ENCODE results near the gene STUM.

Gene STUM

GRCh38 chr1:226562989-226563388 is 14.4 kb downstream of the STUM start:
- DNase-seq (ENCODE audit: low spot score), result no peak

- DNase-seq (ENCODE audit: low spot score), result no peak
These were observed 15.1 kb downstream of the STUM start for GRCh38 chr1:226563666-226564065.

GRCh38 chr1:226565476-226565875 is 16.9 kb downstream of the STUM start:
- DNase-seq (ENCODE audit: low spot score), result no peak

- DNase-seq (ENCODE audit: low spot score), result no peak
These were observed 17.7 kb downstream of the STUM start for GRCh38 chr1:226566234-226566633.

GRCh38 chr1:226566760-226567159 is 18.2 kb downstream of the STUM start:
- DNase-seq (ENCODE audit: low spot score), result no peak

- no peak for DNase-seq (ENCODE audit: low spot score)
These were observed 19.7 kb downstream of the STUM start for GRCh38 chr1:226568077-226568831.

- no peak for DNase-seq (ENCODE audit: low spot score)
These were observed 20.6 kb downstream of the STUM start for GRCh38 chr1:226568975-226569741.

GRCh38 chr1:226569879-226570547 is 21.4 kb downstream of the STUM start:
- peak; percentile 7 for DNase-seq (ENCODE audit: low spot score)

- no peak for DNase-seq (ENCODE audit: low spot score)
These were observed 23.3 kb downstream of the STUM start for GRCh38 chr1:226571893-226572292.

- DNase-seq (ENCODE audit: low spot score), result no peak
These were observed 23.8 kb downstream of the STUM start for GRCh38 chr1:226572325-226572726.

- no peak for DNase-seq (ENCODE audit: low spot score)
These were observed 25.5 kb downstream of the STUM start for GRCh38 chr1:226574044-226574443.

- no peak for DNase-seq (ENCODE audit: low spot score)
These were observed 26.2 kb downstream of the STUM start for GRCh38 chr1:226574591-226575435.

- no peak for DNase-seq (ENCODE audit: low spot score)
These were observed 26.8 kb downstream of the STUM start for GRCh38 chr1:226575436-226575720.

- no peak for DNase-seq (ENCODE audit: low spot score)
These were observed 27.3 kb downstream of the STUM start for GRCh38 chr1:226575739-226576378.

GRCh38 chr1:226576601-226577000 is 28.0 kb downstream of the STUM start:
- DNase-seq (ENCODE audit: low spot score), result no peak

GRCh38 chr1:226577401-226578180 is 29.0 kb downstream of the STUM start:
- DNase-seq (ENCODE audit: low spot score), result no peak

- DNase-seq (ENCODE audit: low spot score), result no peak
These were observed 30.5 kb downstream of the STUM start for GRCh38 chr1:226578946-226579578.

- DNase-seq (ENCODE audit: low spot score), result no peak
These were observed 31.3 kb downstream of the STUM start for GRCh38 chr1:226579781-226580323.

GRCh38 chr1:226580625-226581270 is 32.2 kb downstream of the STUM start:
- DNase-seq (ENCODE audit: low spot score), result no peak

All from SW480 (cell line).